Activated T-helper 2 cell treated with anti-CD3 and anti-CD28 coated beads, Interferon-gamma antibody, Interleukin-2, Interleukin-4, amounts not matched to agents 10 μg/mL and 5 μg/mL and 100 μg/mL, durations not matched to agents 14 hours and 24 hours and 36 hours (primary cell): ENCODE results near the gene DLGAP4. TPM values are rescaled to one million over a fixed set of nuclear protein-coding genes. Genes with fewer than 3 reads are reported as not detected.

Experiments
- DNase-seq: peaks from one replicate; pipeline ENCODE4 v3.0.0; 2021; ENCODE audit warnings: low spot score
- H3K27ac Mint-ChIP-seq: one replicate; pipeline ENCODE4 v1.8.0; 2021; ENCODE audit warnings: mixed read lengths
- H3K27me3 Mint-ChIP-seq: one replicate; pipeline ENCODE4 v1.8.0; 2021; ENCODE audit warnings: low read depth, mixed read lengths
- H3K36me3 Mint-ChIP-seq: one replicate; pipeline ENCODE4 v1.8.0; 2021; ENCODE audit warnings: low read depth, mixed read lengths
- H3K4me1 Mint-ChIP-seq: one replicate; pipeline ENCODE4 v1.8.0; 2021; ENCODE audit warnings: low read depth, mixed read lengths
- H3K4me3 Mint-ChIP-seq: one replicate; pipeline ENCODE4 v1.8.0; 2021; ENCODE audit warnings: low read depth, mild to moderate bottlenecking, moderate library complexity, mixed read lengths
- H3K9me3 Mint-ChIP-seq: one replicate; pipeline ENCODE4 v1.8.0; 2021; ENCODE audit warnings: mixed read lengths
- intact Hi-C: fragments of 100-400 bp; cut with micrococcal nuclease; formaldehyde crosslinking; loops from one replicate; pipeline ENCODE4 v1.15.1; 2023
- total RNA-seq: library from RNA; stranded (reverse); gene quantifications from 2 replicates; pipeline ENCODE4 v1.2.3, GENCODE V29; 2022

Gene DLGAP4
- total RNA-seq, 1 donor from 2014 or later: 37.4 TPM

GRCh38 chr20:36399147-36399968, 93.2 kb downstream of the DLGAP4 start:
- Mint-ChIP-seq H3K27ac (no peak overlapping the region), H3K9me3 (peaks cover 5% of the 10 kb centered on the region), H3K4me1 (no peaks in the 10 kb centered on the region), H3K27me3 (peaks cover 12% of the 10 kb centered on the region), H3K4me3 (no peak overlapping the region), H3K36me3 (no peaks in the 10 kb centered on the region)
- peak; percentile 24 for DNase-seq
- intact Hi-C loops: no loop called here

DNA sequence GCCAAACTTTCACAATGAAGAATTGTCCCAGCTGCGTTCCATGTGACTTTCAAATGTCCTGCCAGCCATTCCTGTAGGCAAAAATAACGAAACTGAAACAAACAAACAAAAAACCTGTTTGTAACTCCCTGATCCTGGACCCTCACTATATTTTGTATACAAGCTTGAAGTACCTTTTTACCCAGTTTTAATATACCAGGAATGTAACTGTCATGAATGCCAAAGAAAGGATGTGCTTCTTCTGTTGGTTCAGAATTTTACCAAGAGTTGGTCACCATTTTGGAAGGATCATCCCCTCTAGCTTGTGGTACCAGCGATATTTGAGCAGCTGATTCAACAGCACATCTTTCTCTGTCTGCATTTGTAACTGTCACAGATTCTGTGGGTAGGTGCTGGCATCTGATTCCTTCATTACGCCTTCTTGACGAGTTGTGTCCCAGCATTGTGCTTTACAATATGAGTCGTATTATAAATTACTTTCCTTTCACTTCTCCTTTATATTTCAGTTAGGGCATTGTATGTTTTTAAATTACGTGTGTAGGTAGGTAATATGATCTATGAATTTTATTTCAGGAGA, 93.9 kb downstream of the DLGAP4 start:
- DNase-seq: no peak
- H3K4me1 Mint-ChIP-seq: no peaks in the 10 kb centered on the region
- peaks cover 12% of the 10 kb centered on the region for H3K27me3 Mint-ChIP-seq
- intact Hi-C loops: no loop called here
- no peaks in the 10 kb centered on the region for H3K36me3 Mint-ChIP-seq
- H3K4me3 Mint-ChIP-seq: no peak overlapping the region
- H3K27ac Mint-ChIP-seq: no peak overlapping the region
- H3K9me3 Mint-ChIP-seq: peaks cover 5% of the 10 kb centered on the region

DNA sequence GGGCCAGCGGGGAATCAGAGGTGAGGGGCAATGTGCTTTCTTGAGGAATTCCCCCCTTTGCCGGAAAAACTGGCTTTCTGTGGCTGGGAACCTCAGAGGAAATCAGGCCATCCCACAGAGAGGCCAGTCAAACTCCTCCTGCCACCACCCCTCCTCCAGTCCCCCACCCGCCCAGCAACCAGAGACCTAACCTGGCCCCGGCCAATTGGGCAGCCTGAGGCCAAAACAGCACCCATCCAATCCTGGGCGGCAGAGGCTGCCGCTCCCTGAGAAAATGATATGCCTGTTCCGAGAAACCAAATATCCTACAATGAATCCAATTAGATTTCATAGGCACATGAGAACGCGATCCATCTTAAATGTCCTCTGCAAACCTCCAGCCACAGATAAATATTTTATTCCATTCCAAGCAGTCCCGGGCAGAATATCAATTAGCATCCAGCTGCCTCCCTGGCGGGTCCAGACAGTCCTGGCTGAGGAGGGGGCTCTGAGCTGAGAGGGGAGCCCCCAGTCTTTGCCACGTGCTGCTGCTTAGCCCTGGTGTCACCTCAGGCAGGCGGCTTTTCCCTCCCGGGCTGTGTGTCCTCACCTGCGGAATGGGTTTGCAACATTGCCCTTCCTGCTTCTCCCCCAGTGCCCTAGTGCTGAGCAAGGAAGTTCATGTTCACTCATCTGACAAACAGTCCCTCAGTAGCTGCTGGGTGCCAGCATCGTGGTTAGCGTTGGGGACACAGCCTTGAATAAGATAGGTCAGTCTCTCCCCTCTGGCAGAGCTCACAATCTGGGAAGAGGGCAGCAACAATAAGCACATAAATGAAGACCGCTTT, 95.0 kb downstream of the DLGAP4 start:
- Mint-ChIP-seq H3K27ac (no peak overlapping the region), H3K4me3 (no peak overlapping the region), H3K9me3 (peaks cover 5% of the 10 kb centered on the region), H3K36me3 (no peaks in the 10 kb centered on the region), H3K27me3 (peaks cover 12% of the 10 kb centered on the region), H3K4me1 (no peaks in the 10 kb centered on the region)
- DNase-seq: no peak
- intact Hi-C loops: no loop called here

DNA sequence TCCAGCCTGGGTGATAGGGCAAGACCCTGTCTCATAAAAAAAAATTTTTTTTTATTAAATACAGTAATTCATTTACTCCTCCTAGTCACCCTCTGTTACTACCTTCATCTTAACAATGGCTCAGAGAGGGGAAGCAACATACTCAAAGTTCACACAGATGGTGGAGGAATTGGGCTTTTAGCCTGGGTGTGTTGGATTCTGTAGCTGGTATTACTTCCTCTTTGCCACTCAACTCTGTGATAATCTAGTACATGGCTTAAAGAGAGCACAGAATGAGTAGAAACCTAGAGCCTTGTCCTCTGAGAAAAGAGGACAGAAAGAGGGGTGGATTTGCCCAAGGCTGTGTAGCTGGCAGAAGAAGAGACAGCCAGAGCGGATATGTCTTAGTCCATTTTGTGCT, 96.6 kb downstream of the DLGAP4 start:
- Mint-ChIP-seq H3K27me3 (peaks cover 14% of the 10 kb centered on the region), H3K9me3 (no peaks in the 10 kb centered on the region), H3K36me3 (no peaks in the 10 kb centered on the region), H3K4me1 (no peaks in the 10 kb centered on the region), H3K27ac (no peak overlapping the region), H3K4me3 (no peak overlapping the region)
- intact Hi-C loops: no loop called here
- DNase-seq: no peak

- no peak for DNase-seq
- Mint-ChIP-seq H3K36me3 (no peaks in the 10 kb centered on the region), H3K4me3 (no peak overlapping the region), H3K9me3 (no peaks in the 10 kb centered on the region), H3K4me1 (no peaks in the 10 kb centered on the region), H3K27me3 (peaks cover 12% of the 10 kb centered on the region), H3K27ac (no peak overlapping the region)
- intact Hi-C loops: no loop called here
Observed at GRCh38 chr20:36404435-36404978, 98.4 kb downstream of the DLGAP4 start.

DNA sequence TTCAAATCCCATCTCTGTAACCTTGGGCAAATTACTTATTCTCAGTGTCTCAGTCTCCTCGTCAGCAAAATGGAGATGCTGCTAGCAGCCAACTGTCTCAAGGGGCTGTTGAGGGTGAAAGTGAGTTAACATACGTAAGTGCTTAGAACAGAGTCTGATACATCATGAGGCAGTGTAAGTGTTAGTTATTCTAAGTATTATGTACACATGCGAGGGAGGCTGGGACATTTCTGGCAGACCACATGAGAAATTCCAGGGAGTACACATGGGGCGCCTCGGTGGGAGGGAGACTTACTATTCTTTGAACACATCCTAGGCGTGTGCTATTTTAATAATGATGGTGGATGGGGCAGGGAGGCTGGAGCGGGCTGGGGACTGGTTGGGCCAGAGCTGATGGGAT, 99.1 kb downstream of the DLGAP4 start:
- Mint-ChIP-seq H3K27me3 (peaks cover 12% of the 10 kb centered on the region), H3K4me1 (no peaks in the 10 kb centered on the region), H3K9me3 (no peaks in the 10 kb centered on the region), H3K27ac (no peak overlapping the region), H3K36me3 (no peaks in the 10 kb centered on the region), H3K4me3 (no peak overlapping the region)
- no peak for DNase-seq
- intact Hi-C loops: no loop called here

- Mint-ChIP-seq H3K9me3 (no peaks in the 10 kb centered on the region), H3K27me3 (peaks cover 2% of the 10 kb centered on the region), H3K4me3 (no peak overlapping the region), H3K27ac (no peak overlapping the region), H3K36me3 (no peaks in the 10 kb centered on the region), H3K4me1 (no peaks in the 10 kb centered on the region)
- intact Hi-C loops: no loop called here
- no peak for DNase-seq
Observed at GRCh38 chr20:36407199-36407733, 101.1 kb downstream of the DLGAP4 start.

DNA sequence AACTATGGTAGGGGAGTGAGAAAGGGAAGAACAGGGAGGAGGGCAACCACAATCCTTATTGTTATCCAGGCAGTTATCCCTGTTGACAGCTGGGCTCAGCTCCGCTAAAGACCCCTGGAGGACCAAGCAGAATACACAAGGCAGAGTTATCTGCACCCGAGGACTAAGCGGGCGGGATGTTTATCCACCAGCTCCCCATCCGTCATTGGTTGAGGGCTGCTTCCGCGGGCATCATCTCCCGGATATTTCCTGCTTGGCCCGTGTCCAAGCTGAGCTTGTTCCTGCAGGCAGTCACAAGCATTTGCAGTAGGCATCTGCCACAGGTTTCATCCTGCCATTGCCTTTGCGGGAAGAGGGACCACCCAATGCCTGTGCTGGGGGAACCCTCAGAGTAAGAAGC, 102.1 kb downstream of the DLGAP4 start:
- no peaks in the 10 kb centered on the region for H3K9me3 Mint-ChIP-seq
- no peak overlapping the region for H3K4me3 Mint-ChIP-seq
- no peak overlapping the region for H3K27ac Mint-ChIP-seq
- H3K27me3 Mint-ChIP-seq: peaks cover 2% of the 10 kb centered on the region
- H3K4me1 Mint-ChIP-seq: no peaks in the 10 kb centered on the region
- H3K36me3 Mint-ChIP-seq: no peaks in the 10 kb centered on the region
- intact Hi-C loops: no loop called here
- no peak for DNase-seq

DNA sequence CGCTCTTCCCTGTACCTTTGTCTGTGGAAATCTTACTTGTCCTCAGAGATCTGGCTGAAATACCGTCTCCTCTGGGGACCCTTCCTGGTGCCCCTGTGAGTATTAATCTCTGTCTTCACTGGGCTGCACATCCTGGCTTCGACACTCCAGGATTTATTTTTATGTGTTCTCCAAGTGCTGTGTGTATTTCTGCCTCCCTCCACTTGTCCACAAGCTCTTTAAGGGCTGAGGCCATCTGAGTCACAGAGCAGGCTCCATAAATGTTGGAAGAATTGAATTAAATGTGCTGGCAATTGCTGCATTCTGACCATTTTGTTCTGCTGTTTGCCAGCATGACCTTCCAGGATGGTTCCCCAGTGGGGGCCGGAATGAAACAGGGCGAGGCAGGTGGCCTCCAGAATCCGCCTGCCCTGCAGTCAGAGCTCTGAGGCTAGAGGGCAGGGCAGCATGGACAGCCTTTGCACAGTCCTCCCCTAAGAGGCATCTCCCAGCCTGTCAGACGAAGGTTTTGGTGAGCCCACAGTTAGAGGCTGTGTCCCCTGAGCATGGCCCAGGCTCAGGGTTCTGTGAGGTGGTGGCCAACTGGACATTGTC, 105.8 kb downstream of the DLGAP4 start:
- H3K9me3 Mint-ChIP-seq: no peaks in the 10 kb centered on the region
- H3K4me3 Mint-ChIP-seq: no peak overlapping the region

GRCh38 chr20:36415475-36416002, 109.4 kb downstream of the DLGAP4 start:
- H3K4me1 Mint-ChIP-seq: no peaks in the 10 kb centered on the region

More for the DNA sequence above, 105.8 kb downstream of the DLGAP4 start:
- no peaks in the 10 kb centered on the region for H3K36me3 Mint-ChIP-seq
- no peak for DNase-seq
- no peaks in the 10 kb centered on the region for H3K4me1 Mint-ChIP-seq
- intact Hi-C loops: no loop called here
- peaks cover 2% of the 10 kb centered on the region for H3K27me3 Mint-ChIP-seq
- no peak overlapping the region for H3K27ac Mint-ChIP-seq

GRCh38 chr20:36418711-36419110, 112.6 kb downstream of the DLGAP4 start:
- H3K27me3 Mint-ChIP-seq: peaks cover 2% of the 10 kb centered on the region
- no peak for DNase-seq
- no peak overlapping the region for H3K27ac Mint-ChIP-seq
- H3K4me1 Mint-ChIP-seq: no peaks in the 10 kb centered on the region
- no peaks in the 10 kb centered on the region for H3K36me3 Mint-ChIP-seq
- H3K9me3 Mint-ChIP-seq: no peaks in the 10 kb centered on the region
- intact Hi-C loops: no loop called here
- H3K4me3 Mint-ChIP-seq: no peak overlapping the region

More at GRCh38 chr20:36415475-36416002, 109.4 kb downstream of the DLGAP4 start:
- intact Hi-C loops: no loop called here
- no peaks in the 10 kb centered on the region for H3K36me3 Mint-ChIP-seq
- H3K4me3 Mint-ChIP-seq: no peak overlapping the region
- peaks cover 2% of the 10 kb centered on the region for H3K27me3 Mint-ChIP-seq
- H3K9me3 Mint-ChIP-seq: no peaks in the 10 kb centered on the region
- no peak overlapping the region for H3K27ac Mint-ChIP-seq
- no peak for DNase-seq

- no peak overlapping the region for H3K4me3 Mint-ChIP-seq
- intact Hi-C loops: no loop called here
- H3K36me3 Mint-ChIP-seq: no peaks in the 10 kb centered on the region
- no peak for DNase-seq
- no peak overlapping the region for H3K27ac Mint-ChIP-seq
- peaks cover 2% of the 10 kb centered on the region for H3K27me3 Mint-ChIP-seq
- no peaks in the 10 kb centered on the region for H3K9me3 Mint-ChIP-seq
- no peaks in the 10 kb centered on the region for H3K4me1 Mint-ChIP-seq
Observed at GRCh38 chr20:36421641-36422040, 115.5 kb downstream of the DLGAP4 start.
